HG02970 (cell line): Measurements from ENCODE around the gene ZNF611.
"Not testable (repeated sequence)": the region's sequence is repeated elsewhere in the genome, so short reads cannot be mapped to it uniquely, and the experiment has no call there.

ENCODE experiments used
- ATAC-seq: cut with Tn5 transposase; IDR thresholded peaks from one replicate; pipeline ENCODE4 v1.9.1; 2021; ENCODE audit warnings: mild to moderate bottlenecking, moderate library complexity, moderate number of reproducible peaks; ENCODE audit not compliant: unreplicated experiment, low FRiP score

The ZNF611 gene

DNA sequence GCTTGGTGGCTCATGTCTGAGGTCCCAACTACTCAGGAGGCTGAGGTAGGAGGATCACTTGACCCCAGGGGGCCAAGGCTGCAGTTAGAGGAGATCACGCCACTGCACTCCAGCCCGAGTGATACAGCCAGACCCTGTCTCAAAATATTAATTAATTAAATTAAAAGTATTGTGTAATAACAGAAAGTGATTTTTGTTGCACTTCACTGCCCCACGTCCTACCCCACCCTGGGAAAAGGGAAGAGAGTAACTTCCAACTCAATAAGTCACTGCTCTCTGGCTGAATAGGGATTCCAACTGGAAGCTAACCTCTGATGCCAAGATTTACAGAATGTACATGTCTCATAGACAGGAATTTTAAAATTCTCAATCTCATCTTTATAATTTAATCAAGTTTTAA is 47.2 kb downstream of the ZNF611 start:
- ATAC-seq, result no peak

DNA sequence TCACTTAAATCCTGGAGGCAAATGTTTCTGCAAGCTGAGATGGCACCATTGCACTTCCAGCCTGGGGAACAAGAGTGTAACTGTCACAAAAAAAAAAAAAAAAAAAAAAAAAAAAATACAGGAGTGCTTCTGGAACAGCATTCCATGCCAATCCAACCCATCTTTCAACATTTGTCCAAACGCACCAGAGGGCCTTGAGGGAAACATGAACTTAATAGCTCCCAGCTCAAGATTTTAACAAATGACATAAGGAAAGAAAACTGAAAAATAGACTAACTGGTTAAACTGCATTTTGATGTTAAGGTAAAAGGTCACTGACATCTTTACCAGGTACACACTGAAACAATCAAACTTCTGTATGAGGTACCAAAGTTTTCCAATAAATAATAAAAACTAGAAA is 49.0 kb downstream of the ZNF611 start:
- no peak for ATAC-seq

DNA sequence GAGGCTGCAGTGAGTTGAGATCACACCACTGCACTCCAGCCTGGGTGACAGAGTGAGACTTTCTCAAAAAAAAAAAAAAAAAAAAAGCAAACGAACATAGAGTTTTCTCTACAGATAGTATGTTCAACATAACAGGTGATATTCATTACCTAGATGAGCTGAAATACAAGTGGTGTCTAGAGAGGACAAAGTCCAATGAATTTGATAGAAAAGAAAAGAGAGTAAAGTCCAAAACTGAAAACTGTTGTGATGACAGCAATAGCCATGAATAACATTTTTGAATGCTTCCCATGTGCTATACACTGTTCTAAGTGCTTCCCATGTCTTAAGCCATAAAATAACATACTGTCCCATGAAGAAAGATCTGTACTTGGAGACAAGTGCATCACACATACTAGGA is 53.6 kb downstream of the ZNF611 start:
- ATAC-seq, result not testable (repeated sequence)

DNA sequence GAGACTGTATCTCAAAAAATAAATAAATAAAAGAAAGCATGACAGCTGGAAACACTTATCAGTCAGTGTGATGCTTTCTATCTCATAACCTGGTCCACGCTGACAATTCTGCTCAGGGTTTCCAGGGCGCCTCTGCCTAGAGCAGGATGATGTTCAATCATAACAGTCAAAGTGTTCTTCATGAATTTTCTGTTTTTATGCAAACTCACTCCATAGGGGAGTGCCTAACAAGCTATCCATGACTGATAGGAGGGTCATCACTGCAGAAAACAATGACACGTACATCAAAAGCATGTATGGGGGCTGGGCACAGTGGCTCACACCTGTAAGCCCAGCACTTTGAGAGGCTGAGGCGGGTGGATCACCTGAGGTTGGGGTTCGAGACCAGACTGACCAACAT is 55.2 kb downstream of the ZNF611 start:
- ATAC-seq, result no peak

DNA sequence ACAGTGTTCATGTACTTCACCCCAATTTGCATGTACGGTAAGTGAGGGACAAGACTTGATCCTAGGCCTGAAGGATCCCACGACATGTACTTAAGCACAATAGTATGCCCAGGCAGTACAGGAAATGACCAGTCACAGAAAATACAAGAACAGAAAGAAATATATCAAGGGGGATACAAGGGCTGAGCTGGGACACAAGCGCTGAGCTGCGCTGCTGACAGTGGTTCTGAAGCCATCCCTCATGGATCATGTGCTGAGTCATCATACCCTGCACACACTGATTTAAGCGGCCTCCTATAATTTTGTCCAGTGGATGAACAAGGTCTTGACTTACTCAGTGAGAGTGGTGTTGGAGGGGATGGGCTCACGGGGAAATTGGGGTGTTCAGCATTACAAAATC is 59.6 kb downstream of the ZNF611 start:
- not testable (repeated sequence) for ATAC-seq

DNA sequence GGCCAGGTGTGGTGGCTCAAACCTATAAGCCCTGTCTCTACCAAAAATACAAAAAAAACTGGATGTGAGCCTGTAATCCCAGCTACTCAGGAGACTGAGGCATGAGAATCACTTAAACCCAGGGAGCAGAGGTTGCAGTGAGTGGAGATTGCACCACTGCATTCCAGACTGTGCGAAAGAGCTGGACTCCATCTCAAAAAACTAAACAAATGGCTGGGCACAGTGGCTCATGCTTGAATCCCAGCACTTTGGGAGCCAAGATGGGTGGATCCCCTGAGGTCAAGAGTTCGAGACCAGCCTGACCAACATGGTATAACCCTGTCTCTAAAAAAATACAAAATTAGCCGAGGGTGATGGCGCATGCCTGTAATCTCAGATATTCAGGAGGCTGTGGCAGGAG is 61.8 kb downstream of the ZNF611 start:
- ATAC-seq, result no peak

DNA sequence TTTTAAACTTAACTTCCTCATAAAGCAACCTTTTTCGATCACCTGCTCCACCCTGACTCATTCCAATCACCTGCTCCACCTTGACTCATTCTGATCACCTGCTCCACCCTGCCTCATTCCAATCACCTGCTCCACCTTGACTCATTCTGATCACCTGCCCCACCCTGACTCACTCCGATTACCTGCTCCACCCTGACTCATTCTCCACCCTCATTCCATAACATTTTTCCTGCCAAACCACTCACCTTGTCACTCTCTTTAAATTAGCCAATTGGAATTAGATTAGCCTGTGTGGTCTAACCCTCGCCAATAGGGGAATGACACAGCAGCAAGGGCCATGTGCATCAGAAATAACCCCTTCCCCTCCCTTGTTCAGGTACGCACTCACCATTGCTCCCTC is 64.8 kb downstream of the ZNF611 start:
- ATAC-seq, result no peak

DNA sequence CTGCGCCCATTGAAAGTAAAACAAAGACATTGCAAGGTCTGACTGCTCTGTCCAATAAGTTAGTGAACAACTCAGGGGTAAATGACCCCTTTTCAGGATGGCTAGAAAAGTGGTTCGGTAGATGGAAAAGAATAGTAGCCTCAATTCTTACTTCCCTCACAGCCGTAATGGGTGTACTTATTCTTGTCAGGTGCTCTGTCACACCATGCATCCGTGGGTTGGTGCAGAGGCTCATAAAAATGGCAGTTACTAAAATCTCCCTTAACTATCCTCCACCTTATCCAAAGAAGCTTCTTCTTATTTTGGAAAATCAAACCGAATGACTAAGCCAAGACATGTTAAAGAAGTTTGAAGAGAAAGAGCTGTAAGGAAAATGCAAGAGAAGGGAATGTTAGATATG is 65.3 kb downstream of the ZNF611 start:
- ATAC-seq, result no peak

DNA sequence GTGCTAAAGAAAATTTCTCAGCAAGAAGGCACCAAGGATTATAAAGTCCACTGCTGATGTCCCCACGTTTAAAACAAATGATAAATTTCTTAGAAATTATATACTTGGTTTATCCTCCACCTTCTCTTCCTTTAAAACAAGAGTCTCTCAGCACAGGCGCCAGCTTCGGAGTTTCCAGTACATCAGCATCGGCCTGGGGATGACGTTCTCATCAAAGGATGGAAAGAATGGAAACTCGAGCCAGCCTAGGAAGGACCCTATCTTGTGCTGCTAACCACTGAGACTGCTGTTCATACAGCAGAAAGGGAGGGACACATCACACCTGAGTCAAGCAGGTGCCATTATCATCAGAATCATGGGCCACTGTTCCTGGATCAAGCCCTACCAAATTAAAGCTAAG is 66.9 kb downstream of the ZNF611 start:
- no peak for ATAC-seq

DNA sequence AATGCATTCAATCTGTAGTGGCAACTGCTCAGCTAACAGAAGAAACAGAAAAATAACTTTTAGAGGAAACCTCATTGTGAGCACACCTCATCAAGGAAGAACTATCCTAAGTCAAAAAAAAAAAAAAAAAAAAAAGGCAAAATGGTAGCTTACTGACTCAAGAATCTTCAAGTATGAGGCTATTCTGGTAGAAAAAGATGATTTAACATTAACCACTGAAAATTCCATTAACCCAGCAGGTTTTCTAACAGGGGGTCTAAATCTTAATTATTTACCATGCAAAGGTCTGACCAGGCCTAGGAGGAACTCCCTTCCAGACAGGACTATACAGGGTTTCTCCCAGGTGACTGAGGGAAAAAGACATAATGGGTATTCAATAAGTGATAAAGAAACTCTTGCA is 68.3 kb downstream of the ZNF611 start:
- ATAC-seq, result no peak

DNA sequence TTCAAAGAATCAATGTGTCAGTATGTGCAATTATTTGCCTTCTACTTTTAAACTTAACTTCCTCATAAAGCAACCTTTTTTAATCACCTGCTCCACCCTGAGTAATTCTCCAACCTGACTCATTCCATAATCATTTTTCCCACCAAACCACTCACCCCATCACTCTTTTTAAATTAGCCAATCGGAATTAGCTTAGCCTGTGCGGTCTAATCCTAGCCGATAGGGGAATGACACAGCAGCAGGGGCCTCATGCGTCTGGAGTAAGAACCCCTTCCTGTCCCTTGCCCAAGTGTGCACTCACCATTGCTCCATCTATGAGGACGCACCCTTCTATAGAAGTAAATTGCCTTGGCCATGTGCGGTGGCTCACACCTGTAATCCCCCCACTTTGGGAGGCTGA is 69.3 kb downstream of the ZNF611 start:
- ATAC-seq, result no peak

DNA sequence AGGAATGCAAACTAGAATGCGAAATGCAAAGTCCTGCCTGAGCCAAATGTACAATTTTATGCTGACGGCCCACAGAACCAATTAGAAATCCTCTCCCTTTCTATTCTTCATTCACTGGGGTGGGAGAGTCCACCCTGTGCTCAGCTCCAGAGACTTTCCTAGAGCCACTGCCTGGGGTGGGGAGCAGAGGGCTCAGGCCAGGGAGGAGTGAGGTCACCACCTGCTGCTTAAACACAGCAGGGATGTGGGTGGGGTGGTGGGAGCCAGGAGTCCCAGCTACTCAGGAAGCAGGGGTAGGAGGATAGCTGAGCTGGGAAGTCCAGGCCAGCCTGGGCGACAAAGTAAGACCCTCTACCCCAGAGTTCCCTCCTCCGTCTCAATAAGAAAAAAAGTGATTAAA is 69.8 kb downstream of the ZNF611 start:
- no peak for ATAC-seq

DNA sequence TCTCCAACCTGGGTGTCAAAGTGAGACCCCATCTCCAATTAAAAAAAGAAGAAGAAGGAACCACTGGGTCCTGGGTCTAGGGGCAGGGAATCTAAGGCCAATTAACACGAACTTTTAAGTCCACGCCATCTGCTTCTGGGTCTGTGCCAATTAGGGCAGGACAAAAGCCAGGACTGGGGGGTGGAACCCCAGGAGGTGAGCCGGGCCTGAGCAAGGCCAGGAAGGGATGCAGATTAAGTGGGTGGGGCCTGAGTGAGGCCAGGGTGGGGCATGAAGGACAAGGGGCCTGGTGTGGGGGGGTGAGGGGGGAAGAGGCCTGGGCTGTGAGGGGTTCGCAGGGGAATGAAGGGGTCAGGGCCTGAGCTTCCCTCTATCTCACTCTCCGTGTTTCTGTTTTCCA is 70.4 kb downstream of the ZNF611 start:
- ATAC-seq, result no peak

DNA sequence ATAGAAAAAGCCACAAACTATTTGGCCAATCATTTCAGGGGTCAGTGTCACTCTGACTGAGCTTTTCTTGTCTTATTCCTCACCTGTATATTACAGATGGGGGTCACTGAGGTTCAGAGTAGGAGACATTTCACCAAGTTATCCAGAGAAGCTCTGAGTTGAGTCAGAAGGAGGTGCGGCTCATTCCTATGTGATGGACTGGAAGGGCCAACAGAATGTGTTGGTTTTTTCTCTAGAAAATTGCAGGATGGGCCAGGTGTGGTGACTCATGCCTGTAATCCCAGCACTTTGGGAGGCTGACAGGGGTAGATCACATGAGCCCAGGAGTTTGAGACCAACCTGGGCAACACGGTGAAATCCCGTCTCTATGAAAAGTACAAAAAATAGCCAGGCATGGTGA is 72.2 kb downstream of the ZNF611 start:
- no peak for ATAC-seq

DNA sequence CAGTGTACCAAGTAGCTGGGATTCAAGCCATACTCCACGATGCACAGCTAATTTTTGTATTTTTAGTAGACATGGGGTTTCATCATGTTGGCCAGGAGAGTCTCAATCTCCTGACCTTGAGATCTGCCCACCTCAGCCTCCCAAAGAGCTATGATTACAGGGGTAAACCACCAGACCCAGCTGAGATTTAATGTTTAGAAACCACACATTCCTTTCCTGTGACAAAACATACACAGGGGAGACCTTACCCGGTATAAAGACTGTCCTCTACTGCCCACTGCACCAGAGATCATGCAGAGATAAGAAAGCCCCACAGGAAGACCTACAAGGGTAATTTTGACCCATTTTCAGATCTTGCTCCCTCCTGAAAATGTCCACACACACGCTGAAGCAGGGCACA is 73.9 kb downstream of the ZNF611 start:
- no peak for ATAC-seq

DNA sequence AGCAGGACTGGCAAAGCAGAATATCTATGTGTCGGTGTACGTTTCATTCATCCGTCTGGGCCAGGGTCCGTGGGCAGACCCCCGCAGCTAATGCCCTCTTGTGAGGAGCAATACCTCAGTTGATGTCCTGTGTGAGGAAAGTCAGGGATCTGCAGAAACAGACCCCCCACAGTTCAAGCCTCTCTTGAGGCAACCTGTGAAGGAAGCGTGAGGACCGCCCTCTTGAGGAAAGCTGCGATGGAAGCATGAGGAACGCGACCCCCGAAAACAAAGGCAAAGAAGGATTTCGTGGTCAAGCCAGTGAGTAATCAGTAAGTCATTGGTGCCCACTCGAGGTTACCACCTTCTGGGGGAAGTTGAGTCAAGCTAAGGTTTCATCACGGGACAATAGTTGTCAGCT is 75.8 kb downstream of the ZNF611 start:
- ATAC-seq, result no peak

DNA sequence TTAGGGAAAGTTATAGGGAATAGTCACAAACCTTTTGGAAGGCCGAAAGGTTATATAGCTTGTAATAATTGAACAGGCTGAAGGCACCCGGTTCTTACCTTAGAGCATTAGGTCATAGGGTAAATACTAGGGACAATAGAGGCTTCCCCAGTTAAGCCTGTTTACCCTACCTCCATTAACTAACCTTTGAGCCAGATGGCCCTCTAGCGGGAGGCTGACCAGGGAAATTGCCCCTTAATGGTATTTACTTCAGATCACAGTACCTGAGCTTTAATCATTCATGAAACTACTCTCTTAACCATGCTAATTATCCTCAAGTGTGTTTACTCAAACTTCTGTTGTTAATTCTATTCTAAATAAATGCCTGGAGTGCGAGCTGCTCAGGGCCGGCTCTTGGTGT is 76.2 kb downstream of the ZNF611 start:
- ATAC-seq, result no peak

DNA sequence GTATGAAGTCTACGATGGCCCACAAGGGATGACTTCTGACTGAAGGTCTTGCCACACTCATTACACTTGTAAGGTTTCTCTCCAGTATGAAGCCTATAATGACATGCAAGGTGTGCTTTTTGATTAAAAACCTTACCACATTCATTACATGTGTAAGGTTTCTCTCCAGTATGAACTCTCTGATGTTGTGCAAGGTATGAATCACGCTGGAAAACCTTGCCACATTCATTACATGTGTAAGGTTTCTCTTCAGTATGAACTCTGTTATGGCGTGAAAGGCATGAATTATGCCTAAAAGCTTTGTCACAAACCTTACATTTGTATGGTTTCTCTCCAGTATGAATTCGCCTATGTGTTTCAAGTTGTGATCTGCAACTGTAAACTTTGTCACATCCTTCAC is 81.7 kb downstream of the ZNF611 start:
- ATAC-seq, result no peak
